HG03558 (cell line): ENCODE measurements around the gene HOXD13.

Experiments
- ATAC-seq: cut with Tn5 transposase; IDR thresholded peaks from one replicate; pipeline ENCODE4 v1.9.1; 2021; ENCODE audit warnings: moderate number of reproducible peaks; ENCODE audit not compliant: unreplicated experiment; ENCODE audit errors: extremely low read depth

Gene HOXD13

GRCh38 chr2:176092270-176093144 is at the start of gene HOXD13:
HOXD13 (plus strand) TSS chr2:176092721; CDS start chr2:176092891, 170 bp downstream.
- no peak for ATAC-seq

GRCh38 chr2:176056406-176056805 is 36.1 kb upstream of the HOXD13 start:
- no peak for ATAC-seq

GRCh38 chr2:176063958-176064357 is 28.6 kb upstream of the HOXD13 start:
- no peak for ATAC-seq

GRCh38 chr2:176066645-176067588 is 25.6 kb upstream of the HOXD13 start:
- no peak for ATAC-seq

- no peak for ATAC-seq
Measured at GRCh38 chr2:176067589-176068418, 24.7 kb upstream of the HOXD13 start.

- no peak for ATAC-seq
Measured at GRCh38 chr2:176068419-176068832, 24.1 kb upstream of the HOXD13 start.

- ATAC-seq: no peak
Measured at GRCh38 chr2:176071330-176072291, 20.9 kb upstream of the HOXD13 start.

- no peak for ATAC-seq
Measured at GRCh38 chr2:176072292-176072669, 20.2 kb upstream of the HOXD13 start.

- ATAC-seq: no peak
Measured at GRCh38 chr2:176072951-176073904, 19.3 kb upstream of the HOXD13 start.

- ATAC-seq: no peak
Measured at GRCh38 chr2:176074919-176075425, 17.5 kb upstream of the HOXD13 start.

GRCh38 chr2:176075481-176075880 is 17.0 kb upstream of the HOXD13 start:
- ATAC-seq: no peak

GRCh38 chr2:176076063-176076462 is 16.5 kb upstream of the HOXD13 start:
- ATAC-seq: no peak

GRCh38 chr2:176076796-176077195 is 15.7 kb upstream of the HOXD13 start:
- ATAC-seq: no peak

GRCh38 chr2:176078541-176079284 is 13.8 kb upstream of the HOXD13 start:
- no peak for ATAC-seq

- no peak for ATAC-seq
Measured at GRCh38 chr2:176079285-176079830, 13.2 kb upstream of the HOXD13 start.

- ATAC-seq: no peak
Measured at GRCh38 chr2:176079831-176080539, 12.5 kb upstream of the HOXD13 start.
